ENCODE measurements around the gene NUDT3.

DNA sequence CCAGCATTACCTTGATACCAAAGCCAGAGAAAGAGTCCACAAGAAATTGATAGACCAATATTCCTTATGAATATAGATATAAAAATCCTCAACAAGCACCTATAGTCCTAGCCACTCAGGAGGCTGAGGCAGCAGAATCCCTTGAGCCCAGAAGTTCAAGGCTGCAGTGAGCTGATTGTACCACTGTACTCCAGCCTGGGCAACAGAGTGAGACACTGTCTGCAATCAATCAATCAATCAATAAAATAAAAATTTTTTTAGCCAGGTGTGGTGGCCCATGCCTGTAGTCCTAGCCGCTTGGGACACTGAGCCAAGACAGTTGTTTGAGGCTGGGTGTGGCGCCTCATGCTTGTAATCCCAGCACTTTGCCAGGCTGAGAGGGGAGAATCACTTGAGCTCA, 124.7 kb downstream of the NUDT3 start:
- TF ChIP-seq CTCF (IDR thresholded peaks at IDR 0.05; ENCODE audit: low read length) (no peak), EZH2 (optimal IDR thresholded peaks at IDR 0.05; ENCODE audit: low read depth, low read length) (no peak)
